Right lobe of liver (tissue), 4 donors: ENCODE measurements around the gene RYR3.

Experiments used
- CTCF ChIP-seq, 4 donors: fragments of 200-600 bp in 3 of 4; fragments of 450-650 bp in 1 of 4; IDR thresholded peaks; one replicate each; pipeline versions ENCODE4 v1.5.1 to v1.8.0; 2016 to 2022; ENCODE audit warnings: antibody characterized with exemption in 4 of 4, mild to moderate bottlenecking in 2 of 4
- POLR2A ChIP-seq: fragments of 450-650 bp; IDR thresholded peaks from one replicate; pipeline ENCODE4 v1.6.1; 2017; ENCODE audit warnings: antibody characterized with exemption, mild to moderate bottlenecking
- donor health status: DM: no; HTN: no; CAD: no.
- donor health status: DM: no; HTN: no; CAD: no.
- donor health status: DM: no; HTN: yes; CAD: no.

GRCh38 chr15:33547876-33548275, 237.1 kb downstream of the RYR3 start:
- TF ChIP-seq POLR2A (no peak), CTCF (IDR thresholded peaks at IDR 0.05) (no peak)
